ENCODE results near the gene MAP1B.

DNA sequence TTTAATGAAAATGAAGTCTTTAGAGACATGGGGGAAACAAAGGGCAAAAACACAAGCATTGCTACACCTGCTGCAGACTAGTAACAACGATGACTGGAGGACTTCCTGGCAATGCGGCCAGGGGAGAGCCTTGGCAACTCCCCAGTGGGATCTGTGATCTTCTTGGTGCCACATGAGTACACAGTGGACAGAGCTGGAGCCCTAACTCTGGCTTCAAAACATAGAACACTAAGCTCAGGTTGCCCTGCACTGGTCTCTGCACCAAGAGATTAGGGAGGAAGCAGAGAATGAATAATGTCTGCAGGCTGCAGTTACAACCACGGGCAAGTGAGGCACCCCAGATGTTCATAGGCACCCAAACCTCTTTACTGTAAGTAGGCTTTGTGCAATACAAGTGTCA lies 121.7 kb downstream of the MAP1B start:
- TF ChIP-seq, protein P1, sequence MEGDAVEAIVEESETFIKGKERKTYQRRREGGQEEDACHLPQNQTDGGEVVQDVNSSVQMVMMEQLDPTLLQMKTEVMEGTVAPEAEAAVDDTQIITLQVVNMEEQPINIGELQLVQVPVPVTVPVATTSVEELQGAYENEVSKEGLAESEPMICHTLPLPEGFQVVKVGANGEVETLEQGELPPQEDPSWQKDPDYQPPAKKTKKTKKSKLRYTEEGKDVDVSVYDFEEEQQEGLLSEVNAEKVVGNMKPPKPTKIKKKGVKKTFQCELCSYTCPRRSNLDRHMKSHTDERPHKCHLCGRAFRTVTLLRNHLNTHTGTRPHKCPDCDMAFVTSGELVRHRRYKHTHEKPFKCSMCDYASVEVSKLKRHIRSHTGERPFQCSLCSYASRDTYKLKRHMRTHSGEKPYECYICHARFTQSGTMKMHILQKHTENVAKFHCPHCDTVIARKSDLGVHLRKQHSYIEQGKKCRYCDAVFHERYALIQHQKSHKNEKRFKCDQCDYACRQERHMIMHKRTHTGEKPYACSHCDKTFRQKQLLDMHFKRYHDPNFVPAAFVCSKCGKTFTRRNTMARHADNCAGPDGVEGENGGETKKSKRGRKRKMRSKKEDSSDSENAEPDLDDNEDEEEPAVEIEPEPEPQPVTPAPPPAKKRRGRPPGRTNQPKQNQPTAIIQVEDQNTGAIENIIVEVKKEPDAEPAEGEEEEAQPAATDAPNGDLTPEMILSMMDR (IDR thresholded peaks at IDR 0.05; ENCODE audit: borderline replicate concordance, extremely low read depth, low read length, poor library complexity, severe bottlenecking), result no peak
- TF ChIP-seq EZH2 (IDR thresholded peaks at IDR 0.05; ENCODE audit: borderline replicate concordance, low read depth, low read length, severe bottlenecking), result no peak
